HepG2 (cell line): ENCODE measurements around the gene ATG7. TPM values are rescaled to one million over a fixed set of nuclear protein-coding genes. Genes with fewer than 3 reads are reported as not detected.

Experiments used
- ATAC-seq: fragments of 200-7000 bp; cut with Tn5 transposase; 3 replicates; pipeline ENCODE4 v1.9.1; 2020; ENCODE audit warnings: mild to moderate bottlenecking, moderate library complexity
- BruUV-seq: library from RNA; stranded (reverse); fragments of 400-500 nt; replicated peaks from 2 replicates; lab custom pipeline; 2021; lab: Mats Ljungman, UMichigan
- CTCF ChIA-PET: fragments of 300-600 bp; formaldehyde crosslinking; extraction: SDS; loops from one replicate; lab custom pipeline; 2021; ENCODE audit warnings: low total read pairs, inconsistent platforms, low intra/inter-chr PET ratio; lab: Yijun Ruan, JAX
- POLR2A ChIA-PET: fragments of 350-600 bp; sonication (Branson Sonifier 250); formaldehyde crosslinking; loops from one replicate; lab custom pipeline; 2020; ENCODE audit warnings: antibody characterized with exemption, inconsistent platforms; lab: Yijun Ruan, JAX
- DNase-seq: peaks from one replicate; pipeline ENCODE4 v3.0.0-alpha.2; 2015; ENCODE audit warnings: low spot score
- FAIRE-seq: peaks from 3 replicates; lab custom pipeline; 2011; peaks lifted over from hg19 to GRCh38; lab: Jason Lieb, UNC
- H2AFZ ChIP-seq: one replicate; pipeline ENCODE4 v1.6.1; 2011; ENCODE audit warnings: low read length, inconsistent platforms
- H3K27ac ChIP-seq: fragments of 300-600 bp; 3 replicates; pipeline ENCODE4 v1.8.0; 2011; ENCODE audit warnings: mixed run types, mild to moderate bottlenecking, mixed read lengths, low read length, inconsistent platforms; ENCODE audit not compliant: insufficient read depth; ENCODE audit errors: extremely low read length
- H3K27me3 ChIP-seq, 2 experiments: fragments of 200-600 bp in 1 of 2; 2 replicates in 1 of 2; 3 replicates in 1 of 2; pipeline versions ENCODE4 v1.6.0 to v1.8.0; 2011; ENCODE audit warnings: low read length in 2 of 2, mild to moderate bottlenecking in 2 of 2, moderate library complexity in 2 of 2, inconsistent platforms in 1 of 2; ENCODE audit not compliant: insufficient read depth in 2 of 2, control insufficient read depth in 1 of 2
- H3K36me3 ChIP-seq, 2 experiments: fragments of 200-600 bp in 1 of 2; replicated peaks in 1 of 2; 2 replicates in 1 of 2; 3 replicates in 1 of 2; pipeline versions ENCODE4 v1.5.1 to v1.8.0; 2011; ENCODE audit warnings: low read length in 2 of 2, inconsistent platforms in 1 of 2; ENCODE audit not compliant: insufficient read depth in 2 of 2, control insufficient read depth in 1 of 2
- H3K4me1 ChIP-seq: 2 replicates; pipeline ENCODE4 v1.5.1; 2012; ENCODE audit warnings: low read length, inconsistent platforms; ENCODE audit not compliant: insufficient read depth
- H3K4me2 ChIP-seq: 2 replicates; pipeline ENCODE4 v1.6.0; 2011; ENCODE audit warnings: low read depth, low read length, inconsistent platforms
- H3K4me3 ChIP-seq, 3 experiments: fragments of 200-600 bp in 1 of 3; sonication (generic), shearing (Covaris generic) in 1 of 3; replicated peaks in 1 of 3; 2 replicates each; pipeline ENCODE4 v1.5.1; 2011 to 2016; ENCODE audit warnings: low read length in 3 of 3, inconsistent platforms in 2 of 3, low read depth in 2 of 3, mild to moderate bottlenecking in 2 of 3, control low read depth in 1 of 3, mixed read lengths in 1 of 3; ENCODE audit not compliant: insufficient read depth in 1 of 3
- H3K79me2 ChIP-seq: one replicate; pipeline ENCODE4 v1.6.1; 2011; ENCODE audit warnings: low read length, inconsistent platforms; ENCODE audit not compliant: insufficient read depth
- H3K9ac ChIP-seq: 2 replicates; pipeline ENCODE4 v1.6.0; 2011; ENCODE audit warnings: mild to moderate bottlenecking, low read depth, low read length, inconsistent platforms; ENCODE audit not compliant: insufficient read depth
- H3K9me3 ChIP-seq: 2 replicates; pipeline ENCODE4 v1.5.1; 2012; ENCODE audit warnings: mild to moderate bottlenecking, low read length
- H4K20me1 ChIP-seq: 2 replicates; pipeline ENCODE4 v1.6.0; 2011; ENCODE audit warnings: inconsistent platforms, mild to moderate bottlenecking, low read length, moderate library complexity; ENCODE audit not compliant: insufficient read depth
- BRCA1 ChIP-seq: sonication (generic); formaldehyde crosslinking; IDR thresholded peaks from 2 replicates; pipeline ENCODE4 v1.4.0; 2020; ENCODE audit warnings: missing genetic modification reagents
- HOXA7 ChIP-seq: sonication (generic); formaldehyde crosslinking; IDR thresholded peaks from 2 replicates; pipeline ENCODE4 v1.8.1; 2022; ENCODE audit warnings: mild to moderate bottlenecking, missing genetic modification reagents, moderate library complexity
- NFYB ChIP-seq: sonication (generic); formaldehyde crosslinking; IDR thresholded peaks from 2 replicates; pipeline ENCODE4 v1.4.0; 2020; ENCODE audit warnings: missing genetic modification reagents
- SNAPC2 ChIP-seq: sonication (generic); formaldehyde crosslinking; IDR thresholded peaks from 2 replicates; pipeline ENCODE4 v1.8.1; 2022; ENCODE audit warnings: mild to moderate bottlenecking, missing genetic modification reagents
- YEATS2 ChIP-seq: sonication (generic); formaldehyde crosslinking; IDR thresholded peaks from 2 replicates; pipeline ENCODE4 v1.4.0; 2020; ENCODE audit warnings: missing genetic modification reagents, borderline replicate concordance
- ZNF607 ChIP-seq: sonication (generic); formaldehyde crosslinking; IDR thresholded peaks from 2 replicates; pipeline ENCODE4 v1.5.1; 2020; ENCODE audit warnings: missing genetic modification reagents, mild to moderate bottlenecking, borderline replicate concordance
- ZNF616 ChIP-seq: sonication (generic); formaldehyde crosslinking; IDR thresholded peaks from 2 replicates; pipeline ENCODE4 v1.5.0; 2020; ENCODE audit warnings: low read depth, mild to moderate bottlenecking, missing genetic modification reagents
- ZNF878 ChIP-seq: sonication (generic); formaldehyde crosslinking; IDR thresholded peaks from 2 replicates; pipeline ENCODE4 v1.8.1; 2023; ENCODE audit warnings: mild to moderate bottlenecking, missing genetic modification reagents, moderate library complexity
- WGBS: methylation state at CpG from one replicate; pipeline ENCODE4 v1.1.6; 2017; ENCODE audit warnings: low lambda C conversion rate; 5-methylcytosine and 5-hydroxymethylcytosine counted together
- in situ Hi-C: cut with HindIII; loops from 2 replicates; pipeline ENCODE4 v1.10.0; 2017; ENCODE audit warnings: low pct_unique_long_range_greater_than_20kb; ENCODE audit not compliant: extremely low pct_ligation_motif_present
- intact Hi-C: fragments of 100-400 bp; cut with micrococcal nuclease; formaldehyde crosslinking; loops from one replicate; pipeline ENCODE4 v1.10.0; 2022; ENCODE audit not compliant: unreplicated experiment
- polyA plus RNA-seq, 8 experiments: library from polyadenylated mRNA; depleted of rRNA in 3 of 8; stranded (reverse) in 7 of 8; unstranded in 1 of 8; fragments of >200 nt; fragmentation: Illumina TruSeq in 4 of 8; extraction: Trizol in 4 of 8; gene quantifications; 2 replicates each; pipeline versions ENCODE4 v1.2.1 to v1.2.3, GENCODE V29; 2011 to 2016; ENCODE audit warnings: low read depth in 4 of 8, missing spikeins in 1 of 8, mixed read lengths in 1 of 8; ENCODE audit not compliant: insufficient read depth in 1 of 8
- total RNA-seq, 5 experiments: library from RNA; depleted of rRNA; stranded (reverse); fragments of >200 nt; fragmentation: Illumina TruSeq; extraction: Trizol; gene quantifications; 2 replicates each; pipeline ENCODE4 v1.2.3, GENCODE V29; 2016; ENCODE audit warnings: low read depth in 1 of 5
- TF ChIP-seq, protein P1 (sequence below): IDR thresholded peaks from 2 replicates; pipeline ENCODE4 v1.6.1; 2016; ENCODE audit warnings: low read depth, control low read depth
- TF ChIP-seq, protein P2 (sequence below): sonication (generic); formaldehyde crosslinking; IDR thresholded peaks from 2 replicates; pipeline ENCODE4 v1.9.0; 2022; ENCODE audit warnings: missing genetic modification reagents, mild to moderate bottlenecking, borderline replicate concordance
- TF ChIP-seq, protein P3 (sequence below): sonication (generic); formaldehyde crosslinking; IDR thresholded peaks from 2 replicates; pipeline ENCODE4 v1.8.0; 2022; ENCODE audit warnings: mild to moderate bottlenecking, missing genetic modification reagents, moderate library complexity
- TF ChIP-seq, protein P4 (sequence below): IDR thresholded peaks from 2 replicates; pipeline ENCODE4 v1.6.1; 2016; ENCODE audit warnings: missing compliant biosample characterization, missing genetic modification reagents, borderline replicate concordance
- TF ChIP-seq, protein P5 (sequence below): sonication (generic); formaldehyde crosslinking; IDR thresholded peaks from 2 replicates; pipeline ENCODE4 v1.4.0; 2020; ENCODE audit warnings: mild to moderate bottlenecking, missing genetic modification reagents, borderline replicate concordance
- TF ChIP-seq, protein P6 (sequence below): sonication (generic); formaldehyde crosslinking; IDR thresholded peaks from 2 replicates; pipeline ENCODE4 v1.8.0; 2022; ENCODE audit warnings: missing genetic modification reagents, mild to moderate bottlenecking, borderline replicate concordance

The ATG7 gene
- total and polyA plus RNA-seq, 2 of the 13 experiments (the other 11 are each of a cell fraction or from before 2014, with no cell fraction given) = 7.8 to 22.1 TPM

DNA sequence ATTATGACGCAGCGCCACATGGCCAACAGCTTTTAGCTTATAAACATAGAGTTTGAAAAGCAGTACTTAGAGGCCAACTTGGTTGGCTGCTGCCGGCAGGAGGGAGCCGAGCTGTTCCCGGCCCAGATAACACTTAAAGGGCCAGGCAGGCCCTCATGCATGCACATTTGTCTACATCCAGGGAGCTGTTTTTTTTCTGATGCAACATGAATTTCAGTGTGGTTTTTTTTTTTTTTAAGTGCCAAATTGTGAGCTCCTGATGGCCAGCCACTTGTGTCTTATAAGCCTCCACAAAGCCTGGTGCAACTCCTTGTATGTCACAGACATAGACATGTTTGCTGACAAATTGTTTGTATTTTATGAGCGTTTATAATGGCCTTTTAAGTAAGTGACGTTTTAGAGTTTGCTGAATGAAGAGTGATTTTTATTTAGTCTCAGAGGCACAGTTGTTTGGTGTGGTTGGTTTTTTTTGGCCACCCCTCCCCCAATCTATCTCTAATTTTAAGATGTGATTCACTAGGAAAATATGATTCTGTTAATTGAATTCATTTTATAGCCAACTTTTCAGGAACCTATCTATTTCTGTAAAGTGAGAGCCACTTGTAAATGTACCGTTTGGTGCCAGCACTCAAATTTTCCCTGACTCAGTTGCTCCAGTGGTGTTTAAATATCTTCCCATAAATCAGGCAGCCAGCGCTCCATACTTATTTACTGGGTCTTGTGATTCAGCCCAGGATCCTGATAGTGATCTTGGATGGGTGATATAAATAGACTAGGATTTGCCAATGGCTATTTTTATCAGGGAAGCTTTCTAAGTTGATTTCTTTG, 237.2 kb downstream of the ATG7 start (continued):
- TF ChIP-seq, protein P1, sequence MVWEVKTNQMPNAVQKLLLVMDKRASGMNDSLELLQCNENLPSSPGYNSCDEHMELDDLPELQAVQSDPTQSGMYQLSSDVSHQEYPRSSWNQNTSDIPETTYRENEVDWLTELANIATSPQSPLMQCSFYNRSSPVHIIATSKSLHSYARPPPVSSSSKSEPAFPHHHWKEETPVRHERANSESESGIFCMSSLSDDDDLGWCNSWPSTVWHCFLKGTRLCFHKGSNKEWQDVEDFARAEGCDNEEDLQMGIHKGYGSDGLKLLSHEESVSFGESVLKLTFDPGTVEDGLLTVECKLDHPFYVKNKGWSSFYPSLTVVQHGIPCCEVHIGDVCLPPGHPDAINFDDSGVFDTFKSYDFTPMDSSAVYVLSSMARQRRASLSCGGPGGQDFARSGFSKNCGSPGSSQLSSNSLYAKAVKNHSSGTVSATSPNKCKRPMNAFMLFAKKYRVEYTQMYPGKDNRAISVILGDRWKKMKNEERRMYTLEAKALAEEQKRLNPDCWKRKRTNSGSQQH = no peak
- TF ChIP-seq, protein P2, sequence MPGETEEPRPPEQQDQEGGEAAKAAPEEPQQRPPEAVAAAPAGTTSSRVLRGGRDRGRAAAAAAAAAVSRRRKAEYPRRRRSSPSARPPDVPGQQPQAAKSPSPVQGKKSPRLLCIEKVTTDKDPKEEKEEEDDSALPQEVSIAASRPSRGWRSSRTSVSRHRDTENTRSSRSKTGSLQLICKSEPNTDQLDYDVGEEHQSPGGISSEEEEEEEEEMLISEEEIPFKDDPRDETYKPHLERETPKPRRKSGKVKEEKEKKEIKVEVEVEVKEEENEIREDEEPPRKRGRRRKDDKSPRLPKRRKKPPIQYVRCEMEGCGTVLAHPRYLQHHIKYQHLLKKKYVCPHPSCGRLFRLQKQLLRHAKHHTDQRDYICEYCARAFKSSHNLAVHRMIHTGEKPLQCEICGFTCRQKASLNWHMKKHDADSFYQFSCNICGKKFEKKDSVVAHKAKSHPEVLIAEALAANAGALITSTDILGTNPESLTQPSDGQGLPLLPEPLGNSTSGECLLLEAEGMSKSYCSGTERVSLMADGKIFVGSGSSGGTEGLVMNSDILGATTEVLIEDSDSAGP = peak; percentile 96
- TF ChIP-seq SNAPC2 (CRISPR knock-in tag) (no peak), ZNF878 (CRISPR knock-in tag) (no peak), BRCA1 (no peak), HOXA7 (no peak), NFYB (CRISPR knock-in tag) (0 out of 2 replicates have a peak, but pooled peaks have one; percentile 24)

DNA sequence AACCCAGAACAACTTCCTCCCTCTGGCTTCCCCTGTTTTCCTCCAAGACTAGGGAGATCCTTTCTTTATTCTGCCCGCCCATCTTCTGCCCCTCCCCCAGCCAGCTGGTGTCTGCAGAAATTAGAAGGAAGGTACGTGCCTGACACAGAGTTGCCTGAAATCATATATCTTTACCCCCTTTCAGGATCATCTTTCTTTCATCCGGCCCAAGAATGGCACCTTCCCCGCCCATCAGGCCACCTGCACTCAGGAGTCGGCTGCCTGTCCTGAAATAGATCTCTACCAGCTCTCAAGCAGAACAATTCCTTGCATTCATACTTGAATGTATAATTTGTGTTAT, 237.8 kb downstream of the ATG7 start:
- no peaks in the 10 kb centered on the region for H3K27me3 ChIP-seq
- ATAC-seq (no peak), DNase-seq (no peak), FAIRE-seq (no peak)
- H3K27ac ChIP-seq = no peak overlapping the region
- ChIA-PET POLR2A (no interaction called here), CTCF (no interaction called here)
- no TSS peak for BruUV-seq
- H3K4me1 ChIP-seq = peaks cover 36% of the 10 kb centered on the region
- H4K20me1 ChIP-seq = no peaks in the 10 kb centered on the region
- H3K4me3 ChIP-seq = no peak overlapping the region
- no peaks in the 10 kb centered on the region for H3K36me3 ChIP-seq
- no peaks in the 10 kb centered on the region for H3K79me2 ChIP-seq
- in situ Hi-C loops = no loop called here
- WGBS = 98% methylated on average over 5 of the region's 5 CpGs
- H3K9me3 ChIP-seq = no peaks in the 10 kb centered on the region
- intact Hi-C loops = no loop called here
- H3K4me2 ChIP-seq = no peak overlapping the region
- no peak overlapping the region for H2AFZ ChIP-seq
- H3K9ac ChIP-seq = no peak overlapping the region
- TF ChIP-seq YEATS2 = no peak
- TF ChIP-seq, protein P3, sequence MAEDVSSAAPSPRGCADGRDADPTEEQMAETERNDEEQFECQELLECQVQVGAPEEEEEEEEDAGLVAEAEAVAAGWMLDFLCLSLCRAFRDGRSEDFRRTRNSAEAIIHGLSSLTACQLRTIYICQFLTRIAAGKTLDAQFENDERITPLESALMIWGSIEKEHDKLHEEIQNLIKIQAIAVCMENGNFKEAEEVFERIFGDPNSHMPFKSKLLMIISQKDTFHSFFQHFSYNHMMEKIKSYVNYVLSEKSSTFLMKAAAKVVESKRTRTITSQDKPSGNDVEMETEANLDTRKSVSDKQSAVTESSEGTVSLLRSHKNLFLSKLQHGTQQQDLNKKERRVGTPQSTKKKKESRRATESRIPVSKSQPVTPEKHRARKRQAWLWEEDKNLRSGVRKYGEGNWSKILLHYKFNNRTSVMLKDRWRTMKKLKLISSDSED (CRISPR knock-in tag) = no peak
- TF ChIP-seq, protein P4, sequence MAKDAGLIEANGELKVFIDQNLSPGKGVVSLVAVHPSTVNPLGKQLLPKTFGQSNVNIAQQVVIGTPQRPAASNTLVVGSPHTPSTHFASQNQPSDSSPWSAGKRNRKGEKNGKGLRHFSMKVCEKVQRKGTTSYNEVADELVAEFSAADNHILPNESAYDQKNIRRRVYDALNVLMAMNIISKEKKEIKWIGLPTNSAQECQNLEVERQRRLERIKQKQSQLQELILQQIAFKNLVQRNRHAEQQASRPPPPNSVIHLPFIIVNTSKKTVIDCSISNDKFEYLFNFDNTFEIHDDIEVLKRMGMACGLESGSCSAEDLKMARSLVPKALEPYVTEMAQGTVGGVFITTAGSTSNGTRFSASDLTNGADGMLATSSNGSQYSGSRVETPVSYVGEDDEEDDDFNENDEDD (CRISPR knock-in tag) = no peak
- no peak for TF ChIP-seq ZNF607 (CRISPR knock-in tag)
- TF ChIP-seq, protein P5, sequence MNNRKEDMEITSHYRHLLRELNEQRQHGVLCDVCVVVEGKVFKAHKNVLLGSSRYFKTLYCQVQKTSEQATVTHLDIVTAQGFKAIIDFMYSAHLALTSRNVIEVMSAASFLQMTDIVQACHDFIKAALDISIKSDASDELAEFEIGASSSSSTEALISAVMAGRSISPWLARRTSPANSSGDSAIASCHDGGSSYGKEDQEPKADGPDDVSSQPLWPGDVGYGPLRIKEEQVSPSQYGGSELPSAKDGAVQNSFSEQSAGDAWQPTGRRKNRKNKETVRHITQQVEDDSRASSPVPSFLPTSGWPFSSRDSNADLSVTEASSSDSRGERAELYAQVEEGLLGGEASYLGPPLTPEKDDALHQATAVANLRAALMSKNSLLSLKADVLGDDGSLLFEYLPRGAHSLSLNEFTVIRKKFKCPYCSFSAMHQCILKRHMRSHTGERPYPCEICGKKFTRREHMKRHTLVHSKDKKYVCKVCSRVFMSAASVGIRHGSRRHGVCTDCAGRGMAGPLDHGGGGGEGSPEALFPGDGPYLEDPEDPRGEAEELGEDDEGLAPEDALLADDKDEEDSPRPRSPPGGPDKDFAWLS (CRISPR knock-in tag) = no peak
- TF ChIP-seq ZNF616 (CRISPR knock-in tag) = no peak
- TF ChIP-seq, protein P6, sequence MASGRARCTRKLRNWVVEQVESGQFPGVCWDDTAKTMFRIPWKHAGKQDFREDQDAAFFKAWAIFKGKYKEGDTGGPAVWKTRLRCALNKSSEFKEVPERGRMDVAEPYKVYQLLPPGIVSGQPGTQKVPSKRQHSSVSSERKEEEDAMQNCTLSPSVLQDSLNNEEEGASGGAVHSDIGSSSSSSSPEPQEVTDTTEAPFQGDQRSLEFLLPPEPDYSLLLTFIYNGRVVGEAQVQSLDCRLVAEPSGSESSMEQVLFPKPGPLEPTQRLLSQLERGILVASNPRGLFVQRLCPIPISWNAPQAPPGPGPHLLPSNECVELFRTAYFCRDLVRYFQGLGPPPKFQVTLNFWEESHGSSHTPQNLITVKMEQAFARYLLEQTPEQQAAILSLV (CRISPR knock-in tag) = no peak
